Bronchial epithelial cell (primary cell): Measurements from ENCODE around the gene CHST11. TPM values are rescaled to one million over a fixed set of nuclear protein-coding genes. Genes with fewer than 3 reads are reported as not detected.

Experiments used
- DNase-seq: peaks from one replicate; pipeline ENCODE4 v3.0.0-alpha.2; 2010; ENCODE audit warnings: low read depth
- FAIRE-seq: peaks from 2 replicates; lab custom pipeline; 2011; peaks lifted over from hg19 to GRCh38; lab: Jason Lieb, UNC
- H3K27me3 ChIP-seq: 2 replicates; pipeline ENCODE4 v1.5.1; 2011; ENCODE audit warnings: low read length; ENCODE audit not compliant: control insufficient read depth, insufficient read depth
- H3K36me3 ChIP-seq: 2 replicates; pipeline ENCODE4 v1.5.1; 2011; ENCODE audit warnings: low read length; ENCODE audit not compliant: control insufficient read depth, insufficient read depth
- H3K4me3 ChIP-seq: 2 replicates; pipeline ENCODE4 v1.5.1; 2011; ENCODE audit warnings: mild to moderate bottlenecking, low read depth, low read length, control low read depth
- total RNA-seq: library from RNA; depleted of rRNA; stranded (reverse); fragments of >200 nt; gene quantifications from 2 replicates; pipeline ENCODE4 v1.2.1, GENCODE V29; 2014
- TF ChIP-seq, protein P1 (sequence below): IDR thresholded peaks from 2 replicates; pipeline ENCODE4 v1.5.1; 2011; ENCODE audit warnings: mild to moderate bottlenecking, moderate library complexity, low read length, control low read depth, inconsistent platforms; ENCODE audit not compliant: insufficient read depth, severe bottlenecking

CHST11 gene
- total RNA-seq, 1 donor from 2014 or later, result 7.9 TPM

DNA sequence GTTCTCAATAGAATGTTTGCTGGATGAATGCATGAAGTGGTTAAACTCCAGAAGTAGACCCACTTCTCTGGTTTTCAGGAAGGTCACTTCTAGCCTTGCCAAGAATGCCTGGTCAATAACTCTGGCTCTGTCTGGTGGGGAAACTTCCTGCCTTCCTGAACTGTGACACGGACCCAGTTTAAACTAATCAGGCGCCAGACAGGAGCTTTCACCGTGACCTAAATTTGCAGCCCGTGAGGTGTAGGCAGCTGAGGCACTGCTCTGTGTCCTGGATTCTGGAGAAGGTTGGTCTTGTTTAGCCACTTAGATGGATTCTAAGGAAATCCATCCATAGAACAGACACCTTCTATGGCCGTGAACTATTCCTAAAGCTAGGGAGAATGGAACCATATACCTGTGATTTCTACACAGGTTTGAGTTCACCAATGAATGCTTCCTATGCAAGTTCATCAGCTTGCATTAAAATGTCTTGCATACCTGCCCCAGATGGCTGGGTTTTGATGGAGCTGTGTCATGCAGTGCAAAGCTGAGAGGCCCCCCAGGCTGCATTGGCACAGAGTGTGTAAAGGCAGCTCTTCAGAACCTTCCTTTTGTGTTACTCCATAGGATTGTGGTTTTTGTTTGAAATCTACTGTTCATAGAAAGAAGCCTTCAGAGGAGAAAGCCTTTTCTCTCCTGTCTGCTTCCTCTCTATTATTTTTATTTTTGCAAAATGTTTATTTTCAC, 4.4 kb downstream of the CHST11 start:
- TF ChIP-seq, protein P1, sequence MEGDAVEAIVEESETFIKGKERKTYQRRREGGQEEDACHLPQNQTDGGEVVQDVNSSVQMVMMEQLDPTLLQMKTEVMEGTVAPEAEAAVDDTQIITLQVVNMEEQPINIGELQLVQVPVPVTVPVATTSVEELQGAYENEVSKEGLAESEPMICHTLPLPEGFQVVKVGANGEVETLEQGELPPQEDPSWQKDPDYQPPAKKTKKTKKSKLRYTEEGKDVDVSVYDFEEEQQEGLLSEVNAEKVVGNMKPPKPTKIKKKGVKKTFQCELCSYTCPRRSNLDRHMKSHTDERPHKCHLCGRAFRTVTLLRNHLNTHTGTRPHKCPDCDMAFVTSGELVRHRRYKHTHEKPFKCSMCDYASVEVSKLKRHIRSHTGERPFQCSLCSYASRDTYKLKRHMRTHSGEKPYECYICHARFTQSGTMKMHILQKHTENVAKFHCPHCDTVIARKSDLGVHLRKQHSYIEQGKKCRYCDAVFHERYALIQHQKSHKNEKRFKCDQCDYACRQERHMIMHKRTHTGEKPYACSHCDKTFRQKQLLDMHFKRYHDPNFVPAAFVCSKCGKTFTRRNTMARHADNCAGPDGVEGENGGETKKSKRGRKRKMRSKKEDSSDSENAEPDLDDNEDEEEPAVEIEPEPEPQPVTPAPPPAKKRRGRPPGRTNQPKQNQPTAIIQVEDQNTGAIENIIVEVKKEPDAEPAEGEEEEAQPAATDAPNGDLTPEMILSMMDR, result no peak
- H3K4me3 ChIP-seq, result no peak overlapping the region
- FAIRE-seq, result no peak
- H3K36me3 ChIP-seq, result no peaks in the 10 kb centered on the region
- no peak for DNase-seq
- no peaks in the 10 kb centered on the region for H3K27me3 ChIP-seq

DNA sequence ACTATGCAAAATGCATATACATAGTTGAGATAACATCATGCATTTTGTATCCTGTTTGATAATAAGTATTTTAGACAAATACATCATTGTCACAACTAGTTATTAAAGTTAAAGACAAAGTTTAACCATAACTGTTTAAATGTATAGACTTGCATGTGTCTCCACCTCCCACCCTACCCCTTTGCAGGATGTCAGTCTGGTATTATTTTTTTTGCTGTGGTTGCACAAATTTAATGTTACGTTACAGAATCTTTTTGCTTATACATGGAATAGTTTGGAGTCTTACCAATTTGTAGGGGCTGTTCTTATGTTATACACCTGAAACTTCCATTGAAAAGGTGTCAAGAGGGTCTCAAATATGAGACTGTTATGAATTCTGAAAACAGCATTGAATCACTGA, 5.6 kb downstream of the CHST11 start:
- FAIRE-seq, result no peak

DNA sequence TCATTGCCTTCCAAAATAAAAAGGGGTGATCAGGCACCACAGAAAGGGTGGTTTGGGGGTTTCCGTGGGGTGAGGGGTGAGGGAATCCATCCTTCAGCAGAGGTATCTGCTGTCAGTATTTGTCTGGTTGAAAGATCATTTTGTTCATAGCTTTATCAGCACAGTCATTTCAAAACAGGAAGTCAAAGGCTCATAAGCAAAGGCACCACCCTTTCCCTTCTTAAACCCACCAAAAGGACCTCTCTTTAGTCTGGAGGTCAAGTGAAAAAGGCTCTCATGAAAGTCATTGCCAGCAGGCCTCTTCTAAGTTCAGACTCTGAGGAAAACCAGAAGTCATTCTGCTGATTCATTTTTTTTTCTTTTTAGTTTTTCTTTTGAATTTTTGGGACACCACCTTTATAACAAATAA, 6.2 kb downstream of the CHST11 start:
- DNase-seq (no peak), FAIRE-seq (no peak)
- Histone ChIP-seq H3K36me3 (no peaks in the 10 kb centered on the region), H3K27me3 (no peaks in the 10 kb centered on the region), H3K4me3 (no peak overlapping the region)
- TF ChIP-seq, protein P1, result no peak

More for the DNA sequence above, 5.6 kb downstream of the CHST11 start:
- H3K36me3 ChIP-seq, result no peaks in the 10 kb centered on the region
- no peak for DNase-seq
- H3K27me3 ChIP-seq, result no peaks in the 10 kb centered on the region
- H3K4me3 ChIP-seq, result no peak overlapping the region
- TF ChIP-seq, protein P1, result no peak

DNA sequence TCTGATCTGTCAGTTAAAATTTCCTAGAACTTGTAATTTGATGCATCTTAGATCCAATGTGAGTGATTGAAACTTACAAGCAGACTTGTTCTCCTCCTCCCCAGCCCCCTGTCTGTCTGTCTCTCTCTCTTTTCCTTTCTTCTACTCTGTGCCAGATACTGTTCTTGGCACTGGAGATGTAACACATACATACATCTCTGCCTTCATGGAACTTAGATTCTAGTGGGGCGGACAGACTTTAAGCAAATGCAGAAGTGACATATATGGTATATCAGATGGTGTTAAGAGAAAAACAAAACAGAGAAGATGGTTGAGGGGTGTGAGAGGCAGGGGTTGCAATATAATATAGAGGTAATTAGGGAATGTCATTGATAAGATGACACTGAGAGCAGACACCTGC, 6.6 kb downstream of the CHST11 start:
- Histone ChIP-seq H3K27me3 (no peaks in the 10 kb centered on the region), H3K36me3 (no peaks in the 10 kb centered on the region), H3K4me3 (no peak overlapping the region)
- TF ChIP-seq, protein P1, result no peak
- no peak for DNase-seq
- FAIRE-seq, result no peak

DNA sequence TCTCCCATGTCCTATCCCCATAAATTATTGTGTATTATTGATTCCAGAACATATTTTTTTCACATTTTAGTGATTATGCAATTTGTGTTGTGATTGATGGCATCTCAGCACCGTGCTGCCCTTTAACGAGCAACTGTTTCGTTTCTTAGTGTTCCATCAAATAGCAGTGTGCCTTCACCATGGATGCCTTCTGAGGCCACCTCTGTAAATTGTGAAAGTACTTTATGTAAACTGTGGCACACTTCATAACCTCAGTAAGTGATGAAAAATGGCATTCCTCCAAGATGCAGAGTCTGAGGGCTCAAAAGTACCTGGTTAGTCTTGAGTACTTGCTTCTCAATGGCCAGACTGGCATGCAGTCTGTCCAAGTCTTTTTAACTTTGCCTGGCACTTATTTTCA, 8.2 kb downstream of the CHST11 start:
- Histone ChIP-seq H3K27me3 (no peaks in the 10 kb centered on the region), H3K36me3 (no peaks in the 10 kb centered on the region), H3K4me3 (no peak overlapping the region)
- TF ChIP-seq, protein P1, result no peak
- no peak for FAIRE-seq
- no peak for DNase-seq

DNA sequence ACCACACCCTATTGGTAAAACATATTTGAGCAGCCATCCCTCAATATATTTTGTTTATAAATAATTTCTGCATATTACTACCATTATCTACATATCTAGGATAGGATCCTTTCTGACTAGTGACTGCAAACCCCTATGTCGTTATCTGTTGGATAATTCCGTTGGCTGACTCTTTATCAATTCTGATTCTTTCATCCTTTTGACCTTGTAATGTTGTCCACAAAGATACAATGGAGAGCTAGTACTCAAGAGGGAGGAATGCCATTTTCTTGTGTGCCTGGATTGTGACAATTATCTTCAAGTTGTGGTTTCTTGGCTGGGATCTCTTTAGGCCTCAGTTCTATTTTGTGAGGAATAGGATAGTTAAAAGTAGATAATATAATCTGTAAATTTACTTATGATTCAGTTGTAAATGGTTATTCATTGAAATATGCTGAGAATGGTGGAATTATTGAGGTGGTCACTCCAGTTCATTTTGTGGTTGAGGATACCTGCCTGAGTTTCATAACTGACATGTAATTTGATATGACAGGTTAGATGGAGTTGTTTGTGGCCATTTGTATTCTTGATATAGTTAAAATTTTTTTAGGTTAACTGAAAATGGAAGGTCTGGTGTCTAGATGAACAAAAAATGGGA, 10.1 kb downstream of the CHST11 start:
- no peaks in the 10 kb centered on the region for H3K36me3 ChIP-seq
- H3K27me3 ChIP-seq, result no peaks in the 10 kb centered on the region
- no peak overlapping the region for H3K4me3 ChIP-seq
- TF ChIP-seq, protein P1, result no peak
- DNase-seq, result no peak
- FAIRE-seq, result no peak
